DOHH2 (cell line): ENCODE data around the gene ADGRA1.

Experiments
- CTCF ChIP-seq: fragments of 200-600 bp; sonication (generic); IDR thresholded peaks from one replicate; pipeline ENCODE4 v1.5.1; 2014; ENCODE audit warnings: antibody characterized with exemption, mild to moderate bottlenecking, low read depth, low read length; ENCODE audit not compliant: poor library complexity, severe bottlenecking
- EZH2phosphoT487 ChIP-seq: fragments of 200-600 bp; sonication (generic); IDR thresholded peaks from 2 replicates; pipeline ENCODE4 v1.6.1; 2017; ENCODE audit warnings: borderline replicate concordance, mild to moderate bottlenecking, antibody characterized with exemption, low read length, moderate library complexity, mixed read lengths

- TF ChIP-seq CTCF (no peak), EZH2phosphoT487 (no peak)
Observed at GRCh38 chr10:133101416-133101810, 13.7 kb downstream of the ADGRA1 start.
